Measurements from ENCODE around the gene AKAP13. TPM values are rescaled to one million over a fixed set of nuclear protein-coding genes. Genes with fewer than 3 reads are reported as not detected.

Gene AKAP13
- total RNA-seq, 4 donors from 2014 or later: 105 to 167 (median 129) TPM

- H3K4me3 ChIP-seq (ENCODE audit: low read depth, poor library complexity, severe bottlenecking): no peak overlapping the region
- DNase-seq (ENCODE audit: low spot score in 2 of 2): no peak
- 89 to 94% methylated on average over 8 of the region's 8 CpGs for WGBS, 2 donors
- intact Hi-C loops (cut with DNase I; ENCODE audit: low total_unique reads): no loop called here
- no peak for TF ChIP-seq POLR2A (IDR thresholded peaks at IDR 0.05)
- no peak for TF ChIP-seq CTCF (IDR thresholded peaks at IDR 0.05)
These were observed 189.9 kb downstream of the AKAP13 start for GRCh38 chr15:85570336-85570735.

GRCh38 chr15:85571780-85572179 lies 191.4 kb downstream of the AKAP13 start:
- intact Hi-C loops (cut with DNase I; ENCODE audit: low total_unique reads): no loop called here
- H3K4me3 ChIP-seq (ENCODE audit: low read depth, poor library complexity, severe bottlenecking): no peak overlapping the region
- WGBS, 2 donors: 52 to 69% methylated on average over 1 of the region's 1 CpG
- no peak for DNase-seq (ENCODE audit: low spot score in 2 of 2)
- TF ChIP-seq POLR2A (IDR thresholded peaks at IDR 0.05): no peak
- TF ChIP-seq CTCF (IDR thresholded peaks at IDR 0.05): no peak

GRCh38 chr15:85576392-85576791 lies 196.0 kb downstream of the AKAP13 start:
- TF ChIP-seq POLR2A (IDR thresholded peaks at IDR 0.05) (no peak), CTCF (IDR thresholded peaks at IDR 0.05) (no peak)
- no peak overlapping the region for H3K4me3 ChIP-seq (ENCODE audit: low read depth, poor library complexity, severe bottlenecking)
- DNase-seq (ENCODE audit: low spot score in 2 of 2): no peak
- 76 to 80% methylated on average over 3 of the region's 3 CpGs for WGBS, 2 donors
- intact Hi-C loops (cut with DNase I; ENCODE audit: low total_unique reads): no loop called here

- no peak overlapping the region for H3K4me3 ChIP-seq (ENCODE audit: low read depth, poor library complexity, severe bottlenecking)
- WGBS, 2 donors: 63 to 82% methylated on average over 9 of the region's 9 CpGs
- no peak for DNase-seq (ENCODE audit: low spot score in 2 of 2)
- TF ChIP-seq POLR2A (IDR thresholded peaks at IDR 0.05) (no peak), CTCF (IDR thresholded peaks at IDR 0.05) (no peak)
- intact Hi-C loops (cut with DNase I; ENCODE audit: low total_unique reads): no loop called here
These were observed 198.7 kb downstream of the AKAP13 start for GRCh38 chr15:85578941-85579701.

- intact Hi-C loops (cut with DNase I; ENCODE audit: low total_unique reads): no loop called here
- no peak for TF ChIP-seq CTCF (IDR thresholded peaks at IDR 0.05)
- TF ChIP-seq POLR2A (IDR thresholded peaks at IDR 0.05): no peak
- 74 to 77% methylated on average over 14 of the region's 14 CpGs for WGBS, 2 donors
- H3K4me3 ChIP-seq (ENCODE audit: low read depth, poor library complexity, severe bottlenecking): no peak overlapping the region
- DNase-seq (ENCODE audit: low spot score in 2 of 2): peak in 1 of 2 donors; percentile 60
These were observed 199.7 kb downstream of the AKAP13 start for GRCh38 chr15:85579957-85580694.
